Measurements from ENCODE around the gene SPDYE5. TPM values are rescaled to one million over a fixed set of nuclear protein-coding genes. Genes with fewer than 3 reads are reported as not detected.
"Not testable (repeated sequence)": the region's sequence is repeated elsewhere in the genome, so short reads cannot be mapped to it uniquely, and the experiment has no call there.

SPDYE5 gene
- total and polyA plus RNA-seq, 2 experiments from 2014 or later = 1.4 TPM; not detected in 1

GRCh38 chr7:75477457-75477856 lies 14.7 kb upstream of the SPDYE5 start:
- H3K4me2 ChIP-seq; H2AFZ ChIP-seq; H3K27ac ChIP-seq; H3K36me3 ChIP-seq (replicated peaks; ENCODE audit: insufficient read depth, low read depth); H3K4me1 ChIP-seq (ENCODE audit: insufficient read depth); H3K27me3 ChIP-seq; H3K9me2 ChIP-seq (replicated peaks; ENCODE audit: insufficient read depth); H3K9me3 ChIP-seq (ENCODE audit: low read depth); H4K20me1 ChIP-seq (ENCODE audit: insufficient read depth, poor library complexity, severe bottlenecking); DNase-seq (ENCODE audit: low spot score); H3K4me3 ChIP-seq: not testable (repeated sequence)
- H3K79me2 ChIP-seq = peaks cover 26% of the 10 kb centered on the region

GRCh38 chr7:75480313-75480712 lies 11.8 kb upstream of the SPDYE5 start:
- not testable (repeated sequence) for H4K20me1 ChIP-seq (ENCODE audit: insufficient read depth, poor library complexity, severe bottlenecking); H3K27ac ChIP-seq; H3K36me3 ChIP-seq (replicated peaks; ENCODE audit: insufficient read depth, low read depth)

DNA sequence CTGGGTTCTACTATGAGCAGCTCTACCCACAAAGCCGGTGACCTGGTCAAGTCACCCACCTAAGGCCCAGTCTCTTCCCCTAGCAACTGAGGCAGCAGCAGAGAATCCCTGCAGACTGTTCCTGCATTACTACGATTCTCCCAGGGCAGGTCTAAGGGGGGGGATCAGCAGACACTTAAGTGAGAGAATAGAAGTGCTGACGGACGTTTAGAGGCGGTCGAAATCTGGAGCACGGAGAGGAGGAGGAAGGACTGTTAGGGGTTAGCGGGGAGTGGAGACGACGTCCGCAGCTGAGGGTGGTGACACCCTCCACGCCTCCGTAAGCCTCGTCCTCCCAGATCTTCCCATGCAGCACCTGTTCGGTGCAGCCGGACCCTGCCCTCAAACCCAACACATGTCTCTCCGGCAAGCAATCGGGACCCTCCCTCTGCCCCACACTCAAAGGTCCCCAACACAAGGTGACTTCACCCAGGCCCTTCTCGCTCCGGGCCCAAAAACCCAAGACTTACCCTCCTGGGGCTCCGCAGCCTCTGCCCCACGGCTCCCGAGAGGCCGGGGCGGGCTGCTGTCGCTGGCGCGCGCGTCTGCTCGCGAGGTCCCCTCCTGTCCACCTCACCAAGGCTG lies 6.7 kb upstream of the SPDYE5 start:
- peaks cover 23% of the 10 kb centered on the region for H3K79me2 ChIP-seq
- not testable (repeated sequence) for H4K20me1 ChIP-seq (ENCODE audit: insufficient read depth, poor library complexity, severe bottlenecking); H3K27me3 ChIP-seq; H2AFZ ChIP-seq; H3K4me1 ChIP-seq (ENCODE audit: insufficient read depth); H3K9me3 ChIP-seq (ENCODE audit: low read depth); H3K9me2 ChIP-seq (replicated peaks; ENCODE audit: insufficient read depth); H3K36me3 ChIP-seq (replicated peaks; ENCODE audit: insufficient read depth, low read depth)
- H3K4me3 ChIP-seq = peak overlapping the region; percentile 14
- peak; percentile 7 for DNase-seq (ENCODE audit: low spot score)
- H3K4me2 ChIP-seq = peak overlapping the region; percentile 72
- WGBS (ENCODE audit: low lambda C conversion rate, missing lambda C conversion rate) = 1% methylated on average over 30 of the region's 32 CpGs
- H3K27ac ChIP-seq = peak overlapping the region; percentile 77

More at GRCh38 chr7:75480313-75480712, 11.8 kb upstream of the SPDYE5 start:
- H3K4me2 ChIP-seq; H3K4me1 ChIP-seq (ENCODE audit: insufficient read depth); H3K9me2 ChIP-seq (replicated peaks; ENCODE audit: insufficient read depth); H3K9me3 ChIP-seq (ENCODE audit: low read depth); H2AFZ ChIP-seq; DNase-seq (ENCODE audit: low spot score); H3K4me3 ChIP-seq; H3K27me3 ChIP-seq: not testable (repeated sequence)
- H3K79me2 ChIP-seq = peaks cover 32% of the 10 kb centered on the region

- not testable (repeated sequence) for H3K9me2 ChIP-seq (replicated peaks; ENCODE audit: insufficient read depth); H4K20me1 ChIP-seq (ENCODE audit: insufficient read depth, poor library complexity, severe bottlenecking); H3K27me3 ChIP-seq; H3K9me3 ChIP-seq (ENCODE audit: low read depth); H3K36me3 ChIP-seq (replicated peaks; ENCODE audit: insufficient read depth, low read depth); H3K4me1 ChIP-seq (ENCODE audit: insufficient read depth)
- H3K27ac ChIP-seq = peak within 1 kb of the TSS; percentile 77
- 2% methylated on average over 41 of the region's 49 CpGs for WGBS (ENCODE audit: low lambda C conversion rate, missing lambda C conversion rate)
- H3K4me2 ChIP-seq = peak within 1 kb of the TSS; percentile 72
- peaks cover 17% of the 10 kb centered on the region for H3K79me2 ChIP-seq
- H2AFZ ChIP-seq = peak within 1 kb of the TSS; percentile 43
- DNase-seq (ENCODE audit: low spot score) = peak; percentile 95
- H3K4me3 ChIP-seq = peak within 1 kb of the TSS; percentile 14
Measured at GRCh38 chr7:75485979-75486643, 6.0 kb upstream of the SPDYE5 start, which contains the start of gene POM121C. Gene POM121C (minus strand): TSS chr7:75486299. CDS start chr7:75441496, 44,803 bp downstream.

- WGBS (ENCODE audit: low lambda C conversion rate, missing lambda C conversion rate) = 94% methylated on average over 2 of the region's 4 CpGs
- H3K36me3 ChIP-seq (replicated peaks; ENCODE audit: insufficient read depth, low read depth) = not testable (repeated sequence)
Measured at GRCh38 chr7:75509033-75509432, 16.9 kb downstream of the SPDYE5 start.

DNA sequence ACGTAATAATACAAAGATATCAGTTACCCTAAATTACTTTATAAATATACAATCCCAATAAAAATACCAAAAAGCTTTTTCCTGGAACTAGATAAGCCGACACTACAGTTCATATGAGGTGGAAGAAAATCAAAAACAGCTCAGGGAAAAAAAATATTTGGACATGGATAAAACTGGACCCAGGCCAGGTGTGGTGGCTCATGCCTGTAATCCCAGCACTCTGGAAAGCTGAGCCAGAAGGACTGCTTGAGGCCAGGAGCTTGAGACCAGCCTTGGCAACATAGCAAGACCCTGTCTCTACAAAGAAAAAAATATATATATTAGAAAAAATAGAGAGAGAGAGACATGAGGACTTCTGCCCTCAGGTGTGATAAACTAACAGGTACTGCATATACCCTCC lies 26.7 kb downstream of the SPDYE5 start:
- DNase-seq (ENCODE audit: low spot score); H3K36me3 ChIP-seq (replicated peaks; ENCODE audit: insufficient read depth, low read depth); H3K9me3 ChIP-seq (ENCODE audit: low read depth); H3K4me1 ChIP-seq (ENCODE audit: insufficient read depth); H2AFZ ChIP-seq; H3K27me3 ChIP-seq; H3K27ac ChIP-seq; H3K9me2 ChIP-seq (replicated peaks; ENCODE audit: insufficient read depth); H3K4me3 ChIP-seq; H3K4me2 ChIP-seq: not testable (repeated sequence)
- WGBS (ENCODE audit: low lambda C conversion rate, missing lambda C conversion rate) = 91% methylated on average over 2 of the region's 2 CpGs
- Histone ChIP-seq H4K20me1 (ENCODE audit: insufficient read depth, poor library complexity, severe bottlenecking) (peaks cover 11% of the 10 kb centered on the region), H3K79me2 (peaks cover 52% of the 10 kb centered on the region)

More at GRCh38 chr7:75509033-75509432, 16.9 kb downstream of the SPDYE5 start:
- not testable (repeated sequence) for H3K4me1 ChIP-seq (ENCODE audit: insufficient read depth); H3K27me3 ChIP-seq; DNase-seq (ENCODE audit: low spot score); H3K9me3 ChIP-seq (ENCODE audit: low read depth); H4K20me1 ChIP-seq (ENCODE audit: insufficient read depth, poor library complexity, severe bottlenecking); H3K9me2 ChIP-seq (replicated peaks; ENCODE audit: insufficient read depth); H3K27ac ChIP-seq; H2AFZ ChIP-seq; H3K79me2 ChIP-seq; H3K4me2 ChIP-seq; H3K4me3 ChIP-seq

DNA sequence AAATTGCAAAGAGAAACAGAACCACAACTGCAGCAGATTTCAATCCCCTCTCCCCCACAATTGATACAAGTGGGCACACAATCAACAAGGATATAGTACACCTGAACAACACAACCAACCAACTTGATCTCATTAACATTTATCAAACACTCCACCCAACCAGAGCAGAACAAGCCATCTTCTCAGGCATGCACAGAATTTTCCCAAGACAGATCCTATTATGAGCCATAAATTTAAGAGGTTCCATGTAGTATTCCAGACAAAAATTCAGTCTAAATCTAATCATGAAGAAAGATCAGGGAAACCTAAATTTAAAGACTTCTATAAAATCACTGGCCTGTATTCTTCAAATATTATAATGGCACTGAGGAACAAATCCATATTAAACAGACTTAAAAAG lies 29.6 kb downstream of the SPDYE5 start:
- DNase-seq (ENCODE audit: low spot score); H3K9me2 ChIP-seq (replicated peaks; ENCODE audit: insufficient read depth); H3K4me3 ChIP-seq; H3K4me2 ChIP-seq; H3K9me3 ChIP-seq (ENCODE audit: low read depth); H2AFZ ChIP-seq; H3K4me1 ChIP-seq (ENCODE audit: insufficient read depth); H3K27me3 ChIP-seq; H3K36me3 ChIP-seq (replicated peaks; ENCODE audit: insufficient read depth, low read depth); H3K27ac ChIP-seq: not testable (repeated sequence)
- Histone ChIP-seq H3K79me2 (peaks cover 77% of the 10 kb centered on the region), H4K20me1 (ENCODE audit: insufficient read depth, poor library complexity, severe bottlenecking) (peaks cover 16% of the 10 kb centered on the region)

GRCh38 chr7:75527224-75527722 lies 35.2 kb downstream of the SPDYE5 start:
- H3K79me2 ChIP-seq = peaks cover 48% of the 10 kb centered on the region
- H3K4me1 ChIP-seq (ENCODE audit: insufficient read depth) = peaks cover 12% of the 10 kb centered on the region
- peaks cover 14% of the 10 kb centered on the region for H4K20me1 ChIP-seq (ENCODE audit: insufficient read depth, poor library complexity, severe bottlenecking)
- H3K4me2 ChIP-seq = peak overlapping the region; percentile 97
- peak; percentile 15 for DNase-seq (ENCODE audit: low spot score)
- H3K4me3 ChIP-seq = peak overlapping the region; percentile 47
- not testable (repeated sequence) for H3K9me2 ChIP-seq (replicated peaks; ENCODE audit: insufficient read depth); H3K9me3 ChIP-seq (ENCODE audit: low read depth); H2AFZ ChIP-seq; H3K27me3 ChIP-seq; H3K36me3 ChIP-seq (replicated peaks; ENCODE audit: insufficient read depth, low read depth)
- peak overlapping the region; percentile 88 for H3K27ac ChIP-seq
- 4% methylated on average over 28 of the region's 37 CpGs for WGBS (ENCODE audit: low lambda C conversion rate, missing lambda C conversion rate)
